ENCODE results near the gene ARHGAP11A.

ARHGAP11A gene

DNA sequence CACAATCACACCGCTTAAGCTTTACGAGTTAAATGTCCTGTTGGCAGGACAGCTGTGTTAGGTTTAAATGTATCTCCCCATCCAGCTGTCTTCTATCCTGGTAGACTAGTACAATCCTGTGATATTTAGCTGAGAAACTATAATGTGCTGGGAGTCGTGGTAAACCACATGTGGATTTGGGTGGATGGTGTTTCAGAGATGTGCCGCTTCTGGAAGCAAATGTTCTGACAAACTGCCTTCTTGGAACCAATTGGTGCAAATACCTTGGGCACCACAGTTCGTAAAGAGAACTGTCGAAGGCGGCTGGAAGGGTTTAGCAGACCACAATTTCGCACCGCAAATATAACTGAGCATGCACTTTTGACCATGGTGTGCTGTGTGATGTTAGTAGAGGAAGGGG is 41.2 kb downstream of the ARHGAP11A start:
- no peak for DNase-seq

DNA sequence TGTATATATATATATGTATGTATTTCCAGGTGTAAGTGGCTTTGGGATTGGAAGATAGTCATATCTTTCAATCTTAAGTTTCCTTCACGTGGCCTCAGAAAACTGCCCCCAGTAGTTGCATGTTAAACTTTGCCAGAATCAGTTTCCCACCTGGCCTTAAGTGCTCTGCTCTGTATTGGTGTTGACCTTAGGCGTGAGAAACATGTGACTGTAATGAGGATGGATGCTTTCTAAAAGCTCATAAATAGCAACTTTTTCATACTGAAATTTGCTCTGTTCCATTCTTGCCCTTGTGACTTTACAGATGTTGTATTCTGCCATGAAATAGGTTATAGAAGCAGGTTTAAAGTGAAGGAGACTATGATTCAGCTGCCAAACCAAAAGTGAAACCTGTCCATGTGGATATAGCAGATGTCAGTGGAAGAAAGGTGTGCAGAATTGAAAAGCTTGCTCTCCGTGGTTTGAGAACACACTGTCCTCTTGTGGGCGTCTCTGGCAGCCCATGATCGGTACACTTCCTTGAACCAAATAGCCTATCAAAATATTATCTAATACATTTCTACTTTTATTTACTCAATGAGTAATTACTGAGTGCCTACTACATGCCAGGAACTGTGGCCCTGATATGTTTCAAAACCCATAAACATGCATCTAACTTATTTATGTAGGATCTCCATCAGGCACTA is 42.0 kb downstream of the ARHGAP11A start:
- DNase-seq: no peak

DNA sequence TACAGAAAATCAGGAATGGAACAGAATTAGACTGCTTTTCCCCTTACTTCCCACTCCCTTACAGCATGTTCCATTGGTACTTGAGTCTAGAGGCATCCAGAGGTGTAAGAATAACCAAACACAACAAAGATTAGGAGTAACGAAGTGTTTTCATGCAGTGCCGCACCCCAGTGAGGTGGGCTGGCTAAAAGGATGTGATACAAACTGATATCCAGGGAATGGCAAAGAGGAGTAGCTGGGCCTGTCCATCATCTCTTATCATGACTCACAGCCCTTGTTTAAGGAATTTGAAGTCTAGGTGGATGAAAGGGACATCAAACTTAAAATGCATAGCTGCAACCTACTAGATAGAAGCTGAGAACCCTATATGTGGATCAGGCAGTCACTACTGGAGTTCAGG is 42.6 kb downstream of the ARHGAP11A start:
- no peak for DNase-seq

- no peak for DNase-seq
Measured at GRCh38 chr15:32659340-32660155, 44.2 kb downstream of the ARHGAP11A start.

GRCh38 chr15:32663671-32664070 is 48.4 kb downstream of the ARHGAP11A start:
- DNase-seq: no peak

DNA sequence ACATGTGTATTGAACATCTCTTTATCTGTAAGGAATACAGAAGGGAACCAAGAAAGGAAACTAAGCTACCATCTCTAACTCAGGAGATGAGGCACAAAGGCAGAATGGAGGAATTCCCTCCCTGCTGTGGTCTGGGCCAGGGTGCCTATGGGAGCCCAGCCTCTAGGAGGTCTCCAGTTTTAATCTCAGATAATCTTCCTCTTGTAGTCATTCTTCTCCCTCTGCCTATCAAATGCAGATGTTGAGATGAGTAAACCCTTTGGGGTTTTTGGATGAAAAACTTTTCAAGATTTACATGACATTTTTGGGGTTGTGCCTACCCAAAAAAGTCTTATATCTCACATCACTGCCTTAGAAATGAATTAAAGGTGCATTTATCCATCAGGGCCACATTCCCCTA is 49.5 kb downstream of the ARHGAP11A start:
- DNase-seq: no peak

DNA sequence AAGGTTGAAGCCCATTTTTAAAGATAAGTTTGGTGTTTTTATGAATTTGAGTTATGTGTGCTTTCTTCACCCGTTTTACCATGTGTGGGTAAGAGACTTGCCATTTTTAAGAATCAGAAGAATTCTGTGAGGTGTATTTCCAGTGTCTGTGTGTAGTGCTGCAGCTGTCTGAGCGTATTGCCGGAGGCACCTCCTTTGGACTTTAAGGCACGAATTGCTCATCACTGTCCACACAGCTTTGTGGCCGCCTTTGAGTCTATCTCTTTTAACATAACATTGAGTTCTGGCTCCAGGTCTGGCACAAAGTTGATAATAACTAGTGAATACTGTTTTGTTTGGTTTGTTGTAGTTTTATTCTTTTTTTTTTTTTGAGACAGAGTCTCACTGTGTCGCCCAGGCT is 52.0 kb downstream of the ARHGAP11A start:
- no peak for DNase-seq

GRCh38 chr15:32668942-32669341 is 53.6 kb downstream of the ARHGAP11A start:
- DNase-seq: no peak

DNA sequence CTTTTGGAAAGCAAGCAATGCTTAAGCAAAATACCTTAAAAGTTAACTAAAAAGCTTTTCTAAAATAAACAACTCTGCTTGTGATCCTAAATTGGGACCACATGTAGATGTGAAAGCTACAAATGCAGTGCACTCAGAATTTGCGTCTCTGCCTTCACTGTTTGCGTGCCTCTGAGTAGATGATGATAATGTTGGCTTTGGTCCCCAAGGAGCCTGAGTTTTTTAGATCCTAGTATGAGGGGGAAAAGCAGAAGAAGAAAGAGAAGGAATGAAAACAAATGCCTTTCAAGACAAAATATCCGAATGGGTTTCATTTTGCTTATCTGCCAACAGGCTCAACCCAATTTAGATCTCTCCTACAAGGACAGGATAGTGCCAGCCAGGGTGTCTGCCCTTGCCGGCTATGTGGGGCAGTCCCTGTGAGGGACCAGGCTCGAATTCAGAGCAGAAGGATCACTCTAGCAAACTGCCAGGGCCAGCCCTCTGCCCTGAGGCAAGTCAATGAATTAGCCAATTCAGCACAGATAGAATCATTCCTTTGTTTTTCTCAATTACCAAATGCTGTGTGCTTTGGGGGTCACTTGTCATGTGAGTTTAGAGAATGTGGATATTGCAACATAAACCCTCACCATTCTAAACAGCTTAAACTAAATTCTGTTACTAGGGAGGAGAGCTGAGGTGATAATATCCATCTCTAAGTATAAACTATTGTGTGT is 54.8 kb downstream of the ARHGAP11A start:
- no peak for DNase-seq

- no peak for DNase-seq
Measured at GRCh38 chr15:32670623-32671022, 55.3 kb downstream of the ARHGAP11A start.

DNA sequence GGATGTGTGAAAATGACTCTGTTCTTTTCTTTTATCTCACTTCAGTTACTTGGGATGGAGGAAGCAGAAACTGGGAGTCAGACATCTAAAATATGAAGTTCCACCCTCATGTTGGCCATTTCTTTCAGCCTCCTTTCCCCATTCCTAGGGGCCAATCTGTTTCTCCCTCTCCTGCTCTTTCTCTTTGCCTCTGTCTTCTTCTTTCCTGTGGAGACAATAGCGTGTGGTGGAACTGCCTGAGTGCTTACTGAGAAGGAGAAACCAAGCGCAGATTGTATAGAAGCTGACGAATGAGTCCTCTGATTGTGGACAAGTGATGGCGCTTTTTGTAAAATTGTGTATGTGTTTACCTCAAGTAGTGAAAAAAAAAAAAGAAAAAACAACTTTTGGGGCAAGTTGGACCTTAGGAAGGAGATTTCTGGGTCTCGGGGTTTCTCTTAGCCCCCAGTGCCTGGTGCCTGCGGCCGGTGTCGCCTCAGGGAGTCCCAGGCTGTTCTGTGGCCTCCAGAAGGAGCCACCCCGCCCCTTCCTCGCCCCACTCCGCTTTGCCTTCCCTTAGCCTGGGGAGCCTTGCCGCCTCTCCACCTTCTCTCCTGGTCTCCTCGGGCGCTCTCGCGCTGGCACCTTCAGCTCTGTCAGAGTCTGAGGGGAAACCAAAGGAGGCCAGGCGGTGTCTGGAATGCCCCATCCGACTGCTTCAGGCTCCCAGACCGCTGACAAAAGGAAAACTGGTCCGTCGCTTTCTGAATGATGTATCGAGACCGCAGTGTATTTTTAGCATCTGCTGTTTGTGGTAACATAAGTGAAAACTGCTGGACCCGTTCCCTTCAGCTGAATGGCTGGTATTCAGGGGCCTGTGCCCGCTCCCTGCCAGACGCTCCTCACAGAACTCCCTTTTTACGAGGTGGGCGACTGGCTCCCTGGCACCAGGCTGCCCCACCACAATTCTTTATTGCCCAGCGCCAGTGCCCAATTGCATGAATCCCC is 56.3 kb downstream of the ARHGAP11A start:
- DNase-seq: no peak

GRCh38 chr15:32674681-32675080 is 59.4 kb downstream of the ARHGAP11A start:
- DNase-seq: no peak

- no peak for DNase-seq
Measured at GRCh38 chr15:32675466-32675865, 60.2 kb downstream of the ARHGAP11A start.

GRCh38 chr15:32676169-32676568 is 60.9 kb downstream of the ARHGAP11A start:
- no peak for DNase-seq

DNA sequence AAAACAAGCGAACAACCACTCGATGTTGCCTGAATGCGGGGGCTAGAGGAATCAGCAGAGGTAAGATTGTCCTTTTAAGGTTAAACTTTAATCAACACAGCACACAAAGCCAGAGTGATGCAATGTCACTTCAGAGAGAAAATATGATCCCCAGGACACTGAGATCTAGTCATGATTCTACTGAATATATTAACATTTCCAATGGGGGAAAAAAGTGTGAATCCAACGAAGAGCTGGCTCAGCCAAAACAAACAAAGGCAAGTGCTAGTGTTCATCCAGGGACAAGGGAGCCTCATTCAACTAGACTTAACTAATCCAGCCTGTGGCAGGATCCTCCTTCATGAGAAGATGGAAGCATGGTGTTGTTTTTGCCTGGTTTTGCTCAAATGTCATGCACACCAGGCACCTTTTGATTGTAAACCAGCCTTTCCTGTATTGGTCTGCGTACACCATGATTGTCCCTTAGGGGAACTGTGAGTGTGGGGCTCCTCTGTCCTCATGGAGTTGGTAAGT is 62.0 kb downstream of the ARHGAP11A start:
- DNase-seq: no peak

GRCh38 chr15:32679298-32679690 is 64.0 kb downstream of the ARHGAP11A start:
- DNase-seq: no peak

DNA sequence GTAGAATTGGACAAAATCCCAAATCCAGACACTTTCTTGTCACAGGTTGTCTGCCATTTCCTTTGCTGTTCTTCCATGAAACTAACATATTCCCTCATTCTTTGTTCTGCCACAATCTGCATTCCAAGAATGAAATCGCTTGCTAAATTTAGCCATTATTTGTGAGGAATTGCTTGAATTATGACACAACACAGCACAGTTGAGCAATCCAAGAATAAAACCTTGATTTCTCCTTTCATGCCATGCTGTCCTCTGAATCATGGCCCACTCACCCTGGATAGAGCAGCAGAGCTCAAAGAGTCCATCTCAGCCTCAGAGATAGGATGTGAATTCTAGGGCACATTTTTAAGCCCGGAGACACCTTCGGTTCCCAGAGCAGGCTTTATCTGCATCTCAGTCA is 67.3 kb downstream of the ARHGAP11A start:
- DNase-seq: no peak

DNA sequence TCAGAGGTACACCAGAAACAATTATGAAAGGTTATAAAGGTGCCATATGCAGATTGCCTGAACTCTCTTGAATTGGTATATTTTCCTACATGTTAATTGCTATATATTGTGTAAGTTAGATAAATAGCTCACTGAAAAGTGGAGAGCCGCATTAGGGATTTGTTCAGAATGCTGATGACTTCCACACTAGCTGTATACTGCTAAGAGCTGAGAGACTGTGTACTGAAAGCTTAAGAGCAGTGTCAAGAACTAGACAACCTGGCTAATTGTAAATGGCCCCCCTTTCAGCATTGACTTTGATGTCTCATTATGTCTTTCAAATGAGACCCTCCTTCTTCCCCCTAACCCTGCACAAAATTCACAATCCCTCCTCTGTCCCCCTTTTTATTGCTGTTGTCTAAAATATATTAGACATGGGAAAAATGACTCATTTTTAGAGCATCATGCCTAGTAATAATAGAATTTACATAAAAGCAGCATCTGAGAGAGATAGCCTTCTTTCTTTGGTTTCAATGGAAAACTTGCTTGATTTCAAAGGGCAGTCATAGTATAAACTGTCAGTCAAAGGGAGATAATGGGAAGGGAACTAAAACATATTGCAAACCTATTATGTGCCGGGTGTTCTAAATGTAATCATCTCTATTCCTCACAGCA is 67.8 kb downstream of the ARHGAP11A start:
- no peak for DNase-seq

DNA sequence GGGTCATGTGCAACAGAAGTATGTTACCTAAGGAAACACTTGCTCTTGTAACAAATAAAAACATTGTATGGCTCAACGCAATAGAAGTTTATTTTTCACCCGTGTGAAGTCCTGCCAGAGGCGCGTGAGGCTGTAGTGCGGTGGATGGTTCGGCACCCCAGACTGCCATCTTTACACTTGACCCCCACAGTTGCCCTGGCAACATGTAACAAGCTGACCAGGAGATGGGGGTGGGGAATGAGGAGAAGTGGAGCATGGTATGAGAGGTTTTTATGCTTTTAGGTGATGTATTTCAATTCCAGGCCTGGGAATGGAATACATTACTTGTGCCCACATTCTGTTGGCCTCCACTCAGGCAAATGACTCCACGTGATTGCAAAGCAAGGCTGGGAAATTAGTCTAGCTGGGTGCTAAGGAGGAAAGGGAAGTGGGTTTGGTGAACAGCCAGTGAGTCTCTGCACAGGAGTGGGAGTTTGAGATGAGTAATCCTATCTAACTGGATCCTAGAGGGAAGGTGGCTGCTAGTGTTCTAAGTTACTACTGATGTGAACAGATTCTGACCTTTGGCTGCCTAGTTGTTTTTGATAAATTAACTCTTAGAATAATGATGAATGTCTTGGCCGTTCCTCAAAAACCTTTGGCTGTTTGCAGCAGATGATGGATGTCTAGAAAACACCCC is 68.7 kb downstream of the ARHGAP11A start:
- no peak for DNase-seq

- DNase-seq: no peak
Measured at GRCh38 chr15:32685576-32685975, 70.3 kb downstream of the ARHGAP11A start.

DNA sequence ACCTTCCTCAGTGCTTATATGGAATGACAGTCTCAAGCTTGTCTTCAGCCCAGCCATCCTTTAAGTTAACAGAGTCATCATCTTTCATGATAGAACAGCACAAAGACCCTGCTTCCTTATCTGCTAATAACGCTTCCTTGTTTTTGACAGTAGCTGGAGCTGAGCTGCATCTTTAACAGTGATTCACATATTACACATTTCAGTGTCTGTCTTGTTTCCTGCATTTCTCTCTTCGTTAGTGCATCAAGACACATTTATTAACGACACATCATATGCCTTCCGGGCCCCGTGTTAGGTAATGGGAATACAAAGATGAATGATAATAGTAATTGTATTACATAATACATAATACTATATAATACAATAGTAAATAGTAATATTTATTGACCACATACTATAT is 72.3 kb downstream of the ARHGAP11A start:
- DNase-seq: no peak

Measured in NCI-H1105 (cell line).